Measurements from ENCODE around the gene PIK3CB.
"Not testable (repeated sequence)": the region's sequence is repeated elsewhere in the genome, so short reads cannot be mapped to it uniquely, and the experiment has no call there.

Gene PIK3CB

GRCh38 chr3:138732456-138732855, 102.3 kb downstream of the PIK3CB start:
- DNase-seq, result no peak

GRCh38 chr3:138726946-138727730, 107.6 kb downstream of the PIK3CB start:
- DNase-seq, result peak; percentile 41

- DNase-seq, result not testable (repeated sequence)
Observed at GRCh38 chr3:138726042-138726441, 108.7 kb downstream of the PIK3CB start.

- DNase-seq, result peak; percentile 5
Observed at GRCh38 chr3:138725116-138725515, 109.6 kb downstream of the PIK3CB start.

GRCh38 chr3:138724443-138724842, 110.3 kb downstream of the PIK3CB start:
- no peak for DNase-seq

- DNase-seq, result no peak
Observed at GRCh38 chr3:138718849-138719248, 115.9 kb downstream of the PIK3CB start.

- no peak for DNase-seq
Observed at GRCh38 chr3:138717348-138717747, 117.4 kb downstream of the PIK3CB start.

GRCh38 chr3:138712086-138712485, 122.6 kb downstream of the PIK3CB start:
- DNase-seq, result no peak

- DNase-seq, result no peak
Observed at GRCh38 chr3:138705675-138706074, 129.1 kb downstream of the PIK3CB start.

GRCh38 chr3:138696666-138697370, 137.9 kb downstream of the PIK3CB start:
- DNase-seq, result peak; percentile 16

- DNase-seq, result peak; percentile 96
Observed at GRCh38 chr3:138694287-138695007, 140.3 kb downstream of the PIK3CB start.

- DNase-seq, result no peak
Observed at GRCh38 chr3:138692152-138692551, 142.6 kb downstream of the PIK3CB start.

- DNase-seq, result no peak
Observed at GRCh38 chr3:138691351-138691750, 143.4 kb downstream of the PIK3CB start.

- DNase-seq, result no peak
Observed at GRCh38 chr3:138690036-138690435, 144.7 kb downstream of the PIK3CB start.

- DNase-seq, result no peak
Observed at GRCh38 chr3:138688871-138689299, 145.8 kb downstream of the PIK3CB start.

GRCh38 chr3:138687236-138687635, 147.5 kb downstream of the PIK3CB start:
- DNase-seq, result peak; percentile 70

GRCh38 chr3:138686771-138687221, 147.9 kb downstream of the PIK3CB start:
- peak; percentile 88 for DNase-seq

- DNase-seq, result no peak
Observed at GRCh38 chr3:138684396-138684795, 150.3 kb downstream of the PIK3CB start.

GRCh38 chr3:138682648-138683047, 152.1 kb downstream of the PIK3CB start:
- no peak for DNase-seq

GRCh38 chr3:138681463-138682220, 153.1 kb downstream of the PIK3CB start:
- DNase-seq, result no peak

GRCh38 chr3:138680974-138681373, 153.8 kb downstream of the PIK3CB start:
- not testable (repeated sequence) for DNase-seq

GRCh38 chr3:138678874-138679392, 155.8 kb downstream of the PIK3CB start:
- no peak for DNase-seq

All from fibroblast of skin of back (primary cell).